Skeletal muscle satellite cell (primary cell): ENCODE measurements around the gene ADGRL3.

Experiments
- H3K27me3 ChIP-seq: 2 replicates; pipeline ENCODE4 v1.7.0; 2013; ENCODE audit warnings: low read length; ENCODE audit not compliant: control insufficient read depth, insufficient read depth
- H3K36me3 ChIP-seq: 2 replicates; pipeline ENCODE4 v1.7.0; 2013; ENCODE audit warnings: mild to moderate bottlenecking, control low read depth, low read length; ENCODE audit not compliant: insufficient read depth
- H3K4me1 ChIP-seq: 2 replicates; pipeline ENCODE4 v1.7.0; 2013; ENCODE audit warnings: low read length; ENCODE audit not compliant: control insufficient read depth, insufficient read depth
- H3K4me2 ChIP-seq: 2 replicates; pipeline ENCODE4 v1.7.0; 2013; ENCODE audit warnings: mild to moderate bottlenecking, low read length
- H3K4me3 ChIP-seq: 2 replicates; pipeline ENCODE4 v1.7.0; 2013; ENCODE audit warnings: low read length
- H3K9ac ChIP-seq: 2 replicates; pipeline ENCODE4 v1.7.0; 2013; ENCODE audit warnings: mild to moderate bottlenecking, low read depth, low read length, moderate library complexity
- H3K9me3 ChIP-seq: replicated peaks from 2 replicates; pipeline ENCODE4 v1.7.0; 2013; ENCODE audit warnings: mild to moderate bottlenecking, control low read depth, low read length

The ADGRL3 gene

DNA sequence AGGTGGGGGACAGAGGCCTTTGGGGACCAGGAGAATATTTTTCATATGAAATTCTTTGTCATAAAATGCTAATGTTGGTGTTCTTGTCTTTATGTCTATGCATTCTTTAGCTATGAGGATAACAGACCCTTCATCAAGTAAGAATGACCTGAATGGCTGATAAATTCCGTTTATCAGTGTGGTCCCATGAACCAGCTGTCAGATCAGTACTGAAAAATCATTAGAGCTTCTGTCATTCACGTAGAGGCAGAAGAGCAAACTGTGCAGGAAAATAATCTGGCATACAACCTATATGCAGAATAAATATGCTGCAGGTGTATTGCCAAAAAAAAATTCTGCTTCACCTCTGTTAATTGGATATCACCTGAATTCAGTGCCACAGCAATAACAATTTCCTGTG lies 828.6 kb downstream of the ADGRL3 start:
- Histone ChIP-seq H3K4me1 (no peaks in the 10 kb centered on the region), H3K4me3 (no peak overlapping the region), H3K27me3 (no peaks in the 10 kb centered on the region), H3K4me2 (no peak overlapping the region), H3K9ac (no peak overlapping the region), H3K9me3 (no peaks in the 10 kb centered on the region), H3K36me3 (no peaks in the 10 kb centered on the region)

DNA sequence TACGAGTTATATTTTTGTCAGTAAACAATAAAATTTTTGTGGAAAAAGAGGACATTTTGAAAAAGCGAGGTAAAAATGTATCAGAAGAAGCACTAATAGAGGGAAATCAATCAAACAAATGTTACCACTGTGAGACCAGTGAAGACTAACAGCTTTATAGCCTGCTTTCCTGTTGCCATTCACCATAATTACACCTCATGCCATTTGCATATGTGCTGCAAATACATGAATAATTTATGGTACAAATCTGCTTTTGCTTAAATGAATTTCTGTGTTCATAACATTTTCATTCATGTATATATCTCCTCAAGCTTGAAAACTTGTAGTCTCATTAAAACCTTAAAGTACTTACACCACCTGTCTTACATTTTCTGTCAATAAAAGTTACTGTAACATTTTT lies 830.8 kb downstream of the ADGRL3 start:
- H3K4me1 ChIP-seq, result no peaks in the 10 kb centered on the region
- H3K36me3 ChIP-seq, result no peaks in the 10 kb centered on the region
- H3K9ac ChIP-seq, result no peak overlapping the region
- no peak overlapping the region for H3K4me2 ChIP-seq
- no peak overlapping the region for H3K4me3 ChIP-seq
- H3K9me3 ChIP-seq, result no peaks in the 10 kb centered on the region
- no peaks in the 10 kb centered on the region for H3K27me3 ChIP-seq

DNA sequence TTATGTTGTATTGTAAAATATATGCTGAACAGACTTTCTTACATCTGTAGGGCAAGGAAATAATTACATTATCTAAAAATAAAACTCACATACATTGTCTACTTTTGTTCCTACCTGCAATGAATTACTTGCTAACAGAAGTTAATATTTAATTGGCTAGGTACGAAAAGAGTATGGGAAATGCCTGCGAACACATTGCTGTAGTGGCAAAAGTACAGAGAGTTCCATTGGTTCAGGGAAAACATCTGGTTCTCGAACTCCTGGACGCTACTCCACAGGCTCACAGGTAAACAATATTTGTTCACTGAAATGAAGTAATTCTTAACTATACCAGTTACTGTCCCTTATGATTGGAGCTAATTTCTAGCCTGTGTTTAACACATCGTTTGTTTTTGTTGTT lies 837.4 kb downstream of the ADGRL3 start:
- Histone ChIP-seq H3K36me3 (no peaks in the 10 kb centered on the region), H3K9ac (no peak overlapping the region), H3K4me2 (no peak overlapping the region), H3K9me3 (no peaks in the 10 kb centered on the region), H3K4me1 (no peaks in the 10 kb centered on the region), H3K27me3 (no peaks in the 10 kb centered on the region), H3K4me3 (no peak overlapping the region)

DNA sequence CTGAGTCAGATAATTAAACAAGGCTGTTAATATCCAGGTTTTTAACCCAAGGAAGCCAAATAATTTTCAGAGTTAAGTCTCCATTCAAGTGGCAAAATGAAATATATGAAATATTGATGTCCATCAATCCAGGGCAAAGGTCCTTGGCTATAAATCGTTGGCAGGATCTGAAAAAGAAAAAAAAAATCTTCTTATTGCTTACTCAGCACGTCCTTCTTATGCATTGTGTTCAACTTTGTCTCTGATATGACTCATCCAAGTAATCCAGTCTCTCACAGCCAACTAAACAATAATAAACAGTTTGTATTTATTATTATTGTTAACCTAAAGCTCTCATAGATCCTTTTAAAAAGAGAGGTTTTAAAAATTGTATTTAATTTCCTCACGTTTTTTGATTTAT lies 851.2 kb downstream of the ADGRL3 start:
- H3K9ac ChIP-seq, result no peak overlapping the region
- no peaks in the 10 kb centered on the region for H3K27me3 ChIP-seq
- H3K4me1 ChIP-seq, result no peaks in the 10 kb centered on the region
- no peak overlapping the region for H3K4me3 ChIP-seq
- H3K36me3 ChIP-seq, result no peaks in the 10 kb centered on the region
- H3K9me3 ChIP-seq, result no peaks in the 10 kb centered on the region
- H3K4me2 ChIP-seq, result no peak overlapping the region

DNA sequence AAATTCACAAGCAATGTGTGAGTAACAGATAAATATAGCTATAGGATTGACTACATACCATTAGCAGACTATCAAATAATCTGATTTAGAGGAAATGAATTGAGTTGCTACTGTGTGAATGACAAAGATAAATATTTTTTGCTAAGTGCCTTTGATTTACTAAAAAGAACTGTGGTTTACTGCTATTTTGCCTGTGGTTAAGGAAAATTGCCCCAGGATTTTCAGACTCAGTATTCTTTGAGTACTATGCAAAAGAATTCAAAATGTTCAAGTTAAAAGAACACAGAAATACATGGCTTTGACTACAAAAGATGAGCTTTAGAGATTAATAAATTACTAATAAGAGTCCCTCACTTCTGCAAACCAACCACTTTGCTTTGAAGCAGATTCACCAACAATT lies 853.8 kb downstream of the ADGRL3 start:
- H3K4me2 ChIP-seq, result no peak overlapping the region
- H3K27me3 ChIP-seq, result no peaks in the 10 kb centered on the region
- H3K9ac ChIP-seq, result no peak overlapping the region
- no peak overlapping the region for H3K4me3 ChIP-seq
- no peaks in the 10 kb centered on the region for H3K36me3 ChIP-seq
- H3K9me3 ChIP-seq, result no peaks in the 10 kb centered on the region
- no peaks in the 10 kb centered on the region for H3K4me1 ChIP-seq

DNA sequence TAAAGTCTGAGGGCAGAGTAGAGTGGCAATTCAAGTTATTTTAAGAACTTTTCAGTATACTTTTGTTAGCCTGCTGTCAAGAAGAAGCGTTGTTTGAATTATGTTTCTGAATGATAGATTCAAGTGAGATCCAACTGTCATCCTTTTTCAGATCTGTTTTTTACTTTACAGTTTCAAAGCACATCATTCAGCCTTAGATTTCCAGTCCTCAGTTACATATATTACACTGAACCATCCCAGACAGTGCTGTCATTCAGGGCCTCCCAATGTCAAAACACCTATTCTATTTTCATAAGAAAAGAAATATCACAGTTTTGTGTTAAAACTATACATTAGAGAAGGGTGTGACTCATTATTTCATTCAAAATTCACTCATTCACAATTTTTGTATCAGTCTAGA lies 856.9 kb downstream of the ADGRL3 start:
- H3K4me3 ChIP-seq, result no peak overlapping the region
- no peaks in the 10 kb centered on the region for H3K4me1 ChIP-seq
- no peaks in the 10 kb centered on the region for H3K27me3 ChIP-seq
- no peaks in the 10 kb centered on the region for H3K9me3 ChIP-seq
- no peak overlapping the region for H3K9ac ChIP-seq
- no peaks in the 10 kb centered on the region for H3K36me3 ChIP-seq
- H3K4me2 ChIP-seq, result no peak overlapping the region

DNA sequence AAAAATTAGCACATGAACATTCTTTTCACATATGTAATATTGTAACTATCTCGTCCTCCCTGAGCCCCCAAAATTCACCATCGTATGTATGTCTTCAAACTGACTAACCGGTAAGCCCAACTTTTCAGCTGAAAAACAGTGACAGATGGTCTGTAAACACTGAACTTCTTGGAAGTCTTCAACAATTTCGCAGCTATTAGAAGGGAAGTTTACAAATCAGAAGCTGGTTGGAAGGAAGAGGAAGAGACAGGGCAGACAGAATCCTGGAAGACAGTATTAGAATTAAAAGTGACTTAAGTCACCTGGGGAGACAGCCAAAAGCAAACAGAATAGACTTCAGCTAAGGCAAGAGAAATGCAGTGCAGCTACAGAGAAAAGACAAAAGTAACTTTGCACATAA lies 858.4 kb downstream of the ADGRL3 start:
- Histone ChIP-seq H3K4me1 (no peaks in the 10 kb centered on the region), H3K9ac (no peak overlapping the region), H3K4me2 (no peak overlapping the region)

DNA sequence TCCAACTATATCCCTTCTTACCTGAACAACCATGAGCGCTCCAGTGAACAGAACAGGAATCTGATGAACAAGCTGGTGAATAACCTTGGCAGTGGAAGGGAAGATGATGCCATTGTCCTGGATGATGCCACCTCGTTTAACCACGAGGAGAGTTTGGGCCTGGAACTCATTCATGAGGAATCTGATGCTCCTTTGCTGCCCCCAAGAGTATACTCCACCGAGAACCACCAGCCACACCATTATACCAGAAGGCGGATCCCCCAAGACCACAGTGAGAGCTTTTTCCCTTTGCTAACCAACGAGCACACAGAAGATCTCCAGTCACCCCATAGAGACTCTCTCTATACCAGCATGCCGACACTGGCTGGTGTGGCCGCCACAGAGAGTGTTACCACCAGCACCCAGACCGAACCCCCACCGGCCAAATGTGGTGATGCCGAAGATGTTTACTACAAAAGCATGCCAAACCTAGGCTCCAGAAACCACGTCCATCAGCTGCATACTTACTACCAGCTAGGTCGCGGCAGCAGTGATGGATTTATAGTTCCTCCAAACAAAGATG lies 870.2 kb downstream of the ADGRL3 start:
- Histone ChIP-seq H3K4me1 (no peaks in the 10 kb centered on the region), H3K9me3 (no peaks in the 10 kb centered on the region), H3K4me2 (no peak overlapping the region), H3K9ac (no peak overlapping the region), H3K36me3 (no peaks in the 10 kb centered on the region), H3K4me3 (no peak overlapping the region), H3K27me3 (no peaks in the 10 kb centered on the region)

More for the DNA sequence above, 858.4 kb downstream of the ADGRL3 start:
- H3K9me3 ChIP-seq, result no peaks in the 10 kb centered on the region
- H3K27me3 ChIP-seq, result no peaks in the 10 kb centered on the region
- H3K4me3 ChIP-seq, result no peak overlapping the region
- no peaks in the 10 kb centered on the region for H3K36me3 ChIP-seq

DNA sequence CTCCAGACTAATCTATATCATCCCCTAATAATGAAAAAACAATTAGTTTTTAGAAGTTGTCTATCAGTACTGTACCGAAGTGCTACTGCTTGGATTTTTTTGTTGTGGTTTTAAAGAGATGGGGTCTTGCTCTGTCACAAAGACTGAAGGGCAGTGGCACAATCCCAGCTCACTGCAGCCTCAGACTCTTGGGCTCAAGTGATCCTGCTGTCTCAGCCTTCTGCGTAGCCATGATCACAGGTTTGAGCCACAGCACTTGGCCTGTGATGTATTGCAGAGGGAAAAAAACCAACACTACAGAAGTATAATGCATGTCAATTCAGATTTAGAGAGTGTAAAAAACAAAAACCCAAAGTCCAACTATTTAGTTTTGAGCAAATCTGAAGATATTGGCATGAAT lies 875.0 kb downstream of the ADGRL3 start:
- Histone ChIP-seq H3K4me3 (no peak overlapping the region), H3K9me3 (no peaks in the 10 kb centered on the region), H3K36me3 (no peaks in the 10 kb centered on the region), H3K4me1 (no peaks in the 10 kb centered on the region), H3K4me2 (no peak overlapping the region), H3K9ac (no peak overlapping the region), H3K27me3 (no peaks in the 10 kb centered on the region)

DNA sequence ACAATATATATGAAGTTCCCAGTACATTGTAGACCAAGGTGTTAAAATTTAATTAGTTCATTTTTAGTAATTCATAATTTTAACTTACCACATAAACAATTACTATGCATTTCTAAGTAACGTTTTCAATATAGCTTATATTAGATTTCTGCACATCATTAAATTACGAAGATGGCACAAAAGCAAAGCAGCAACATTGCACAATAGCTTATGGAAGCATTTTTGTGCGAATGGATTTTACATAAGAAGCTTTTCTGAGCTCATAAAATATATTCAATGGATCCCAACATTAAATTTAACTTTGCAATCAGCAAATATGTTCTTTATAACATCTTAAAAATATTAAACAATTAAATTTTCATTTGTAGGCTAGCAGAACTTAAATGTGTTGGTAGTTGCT lies 875.4 kb downstream of the ADGRL3 start:
- Histone ChIP-seq H3K9ac (no peak overlapping the region), H3K27me3 (no peaks in the 10 kb centered on the region), H3K9me3 (no peaks in the 10 kb centered on the region), H3K4me3 (no peak overlapping the region), H3K4me1 (no peaks in the 10 kb centered on the region), H3K4me2 (no peak overlapping the region), H3K36me3 (no peaks in the 10 kb centered on the region)

DNA sequence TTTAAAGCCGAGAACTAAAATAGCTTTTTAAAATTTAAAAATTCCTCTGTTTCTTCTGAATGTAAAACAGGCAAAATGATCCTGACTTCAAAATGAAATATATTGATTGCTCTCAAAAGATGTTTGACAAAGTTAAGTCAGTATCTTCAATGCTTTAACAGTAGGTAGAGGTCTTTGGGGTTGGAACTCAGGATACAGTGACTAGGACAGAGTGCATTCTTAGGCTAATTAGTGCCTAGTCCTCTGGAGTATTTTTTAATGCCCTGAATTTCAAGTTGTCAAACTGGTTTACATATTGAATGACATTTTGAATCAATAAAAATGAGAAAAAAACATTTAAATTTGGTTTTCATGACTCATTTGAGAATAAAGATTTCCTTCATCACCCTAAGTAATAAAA lies 877.3 kb downstream of the ADGRL3 start:
- H3K27me3 ChIP-seq, result no peaks in the 10 kb centered on the region
- no peaks in the 10 kb centered on the region for H3K9me3 ChIP-seq
- H3K4me1 ChIP-seq, result no peaks in the 10 kb centered on the region

DNA sequence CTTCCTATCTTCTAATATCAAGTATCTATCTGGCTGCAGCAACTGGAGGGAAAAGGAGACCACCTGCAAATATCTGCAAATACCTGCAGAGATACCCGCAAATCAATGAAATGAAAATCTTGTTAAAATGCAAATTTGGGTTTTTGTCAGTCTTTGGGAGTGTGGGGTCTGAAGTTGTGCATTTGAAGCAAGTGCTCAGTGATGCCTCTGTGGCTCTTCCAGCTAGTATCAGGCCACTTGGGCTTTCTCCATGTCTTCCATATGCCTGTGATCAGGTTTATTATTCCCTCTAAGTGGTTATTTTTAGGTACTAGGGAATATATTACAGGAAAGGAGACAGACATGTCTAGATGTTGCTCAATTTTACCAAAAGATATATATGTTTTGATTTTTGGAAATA lies 880.3 kb downstream of the ADGRL3 start:
- H3K9ac ChIP-seq, result no peak overlapping the region
- no peak overlapping the region for H3K4me2 ChIP-seq
- no peaks in the 10 kb centered on the region for H3K9me3 ChIP-seq
- no peak overlapping the region for H3K4me3 ChIP-seq
- H3K4me1 ChIP-seq, result no peaks in the 10 kb centered on the region
- H3K36me3 ChIP-seq, result no peaks in the 10 kb centered on the region
- H3K27me3 ChIP-seq, result no peaks in the 10 kb centered on the region

More for the DNA sequence above, 877.3 kb downstream of the ADGRL3 start:
- Histone ChIP-seq H3K4me3 (no peak overlapping the region), H3K9ac (no peak overlapping the region), H3K36me3 (no peaks in the 10 kb centered on the region), H3K4me2 (no peak overlapping the region)
